H1 (cell line): ENCODE results near the gene R3HCC1L.

ENCODE experiments used
- CREB1 ChIP-seq: IDR thresholded peaks from 2 replicates; pipeline ENCODE4 v1.6.1; 2012; ENCODE audit warnings: inconsistent platforms
- EZH2 ChIP-seq: fragments of 200-600 bp; sonication (generic); IDR thresholded peaks from 2 replicates; pipeline ENCODE4 v1.7.1; 2012; ENCODE audit warnings: low read depth, mild to moderate bottlenecking, moderate library complexity, low read length, inconsistent platforms; ENCODE audit not compliant: severe bottlenecking
- RNF2 ChIP-seq: fragments of 200-900, 300-1000 bp; sonication (generic); IDR thresholded peaks from 2 replicates; pipeline ENCODE4 v1.7.1; 2016; ENCODE audit warnings: borderline replicate concordance, low read depth, mild to moderate bottlenecking, antibody characterized with exemption, low read length; ENCODE audit not compliant: poor library complexity, severe bottlenecking; ENCODE audit errors: missing control alignments
- SP1 ChIP-seq: IDR thresholded peaks from 2 replicates; pipeline ENCODE4 v1.6.1; 2011; ENCODE audit warnings: low read depth, low read length
- TAF1 ChIP-seq: IDR thresholded peaks from 2 replicates; pipeline ENCODE4 v1.6.1; 2011; ENCODE audit warnings: mild to moderate bottlenecking, low read depth, low read length
- TF ChIP-seq, protein P1 (sequence below): IDR thresholded peaks from 2 replicates; pipeline ENCODE4 v1.6.1; 2011; ENCODE audit warnings: low read length, improper control_type of control experiment
- TF ChIP-seq, protein P2 (sequence below), 3 experiments: IDR thresholded peaks; 1 replicate in 2 of 3; 2 replicates in 1 of 3; pipeline versions ENCODE4 v1.5.1 to v1.6.1; 2011; ENCODE audit warnings: low read length in 3 of 3, mild to moderate bottlenecking in 3 of 3, inconsistent platforms in 2 of 3, low read depth in 1 of 3, moderate library complexity in 1 of 3; ENCODE audit not compliant: insufficient read depth in 1 of 3; ENCODE audit errors: control extremely low read depth in 1 of 3

DNA sequence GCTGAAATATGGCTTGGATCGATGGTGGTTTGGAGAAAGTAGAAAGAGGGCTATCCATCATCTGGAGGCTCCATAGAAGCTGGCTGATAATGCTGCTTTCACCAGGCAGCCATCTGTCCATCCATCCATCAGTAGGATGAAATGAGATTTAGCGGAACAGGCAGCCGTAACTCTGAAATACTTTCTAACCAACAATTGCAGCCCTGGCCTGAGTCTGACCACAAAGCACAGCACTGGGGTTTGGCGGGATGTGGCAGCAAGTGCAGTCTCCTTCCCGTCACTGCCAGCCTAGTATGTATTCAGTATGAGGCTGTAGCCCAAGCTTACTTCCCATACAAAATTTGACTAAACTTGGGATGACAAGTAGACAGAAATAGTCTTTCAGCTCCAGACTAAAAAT lies 38.0 kb downstream of the R3HCC1L start:
- TF ChIP-seq RNF2 (no peak), TAF1 (no peak), EZH2 (no peak), CREB1 (no peak), SP1 (no peak)
- TF ChIP-seq, protein P1, sequence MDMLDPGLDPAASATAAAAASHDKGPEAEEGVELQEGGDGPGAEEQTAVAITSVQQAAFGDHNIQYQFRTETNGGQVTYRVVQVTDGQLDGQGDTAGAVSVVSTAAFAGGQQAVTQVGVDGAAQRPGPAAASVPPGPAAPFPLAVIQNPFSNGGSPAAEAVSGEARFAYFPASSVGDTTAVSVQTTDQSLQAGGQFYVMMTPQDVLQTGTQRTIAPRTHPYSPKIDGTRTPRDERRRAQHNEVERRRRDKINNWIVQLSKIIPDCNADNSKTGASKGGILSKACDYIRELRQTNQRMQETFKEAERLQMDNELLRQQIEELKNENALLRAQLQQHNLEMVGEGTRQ = no peak
- TF ChIP-seq, protein P2, sequence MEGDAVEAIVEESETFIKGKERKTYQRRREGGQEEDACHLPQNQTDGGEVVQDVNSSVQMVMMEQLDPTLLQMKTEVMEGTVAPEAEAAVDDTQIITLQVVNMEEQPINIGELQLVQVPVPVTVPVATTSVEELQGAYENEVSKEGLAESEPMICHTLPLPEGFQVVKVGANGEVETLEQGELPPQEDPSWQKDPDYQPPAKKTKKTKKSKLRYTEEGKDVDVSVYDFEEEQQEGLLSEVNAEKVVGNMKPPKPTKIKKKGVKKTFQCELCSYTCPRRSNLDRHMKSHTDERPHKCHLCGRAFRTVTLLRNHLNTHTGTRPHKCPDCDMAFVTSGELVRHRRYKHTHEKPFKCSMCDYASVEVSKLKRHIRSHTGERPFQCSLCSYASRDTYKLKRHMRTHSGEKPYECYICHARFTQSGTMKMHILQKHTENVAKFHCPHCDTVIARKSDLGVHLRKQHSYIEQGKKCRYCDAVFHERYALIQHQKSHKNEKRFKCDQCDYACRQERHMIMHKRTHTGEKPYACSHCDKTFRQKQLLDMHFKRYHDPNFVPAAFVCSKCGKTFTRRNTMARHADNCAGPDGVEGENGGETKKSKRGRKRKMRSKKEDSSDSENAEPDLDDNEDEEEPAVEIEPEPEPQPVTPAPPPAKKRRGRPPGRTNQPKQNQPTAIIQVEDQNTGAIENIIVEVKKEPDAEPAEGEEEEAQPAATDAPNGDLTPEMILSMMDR (IDR thresholded peaks at IDR 0.05; ENCODE audit: control extremely low read depth in 1 of 3, insufficient read depth in 1 of 3, low read depth in 1 of 3, low read length in 3 of 3) = no peak
